ENCODE data around the gene ZBTB7C.

Gene ZBTB7C

GRCh38 chr18:48203961-48204666 lies 205.1 kb downstream of the ZBTB7C start:
- no peaks in the 10 kb centered on the region for H3K36me3 ChIP-seq (ENCODE audit: insufficient read depth, low read length)

DNA sequence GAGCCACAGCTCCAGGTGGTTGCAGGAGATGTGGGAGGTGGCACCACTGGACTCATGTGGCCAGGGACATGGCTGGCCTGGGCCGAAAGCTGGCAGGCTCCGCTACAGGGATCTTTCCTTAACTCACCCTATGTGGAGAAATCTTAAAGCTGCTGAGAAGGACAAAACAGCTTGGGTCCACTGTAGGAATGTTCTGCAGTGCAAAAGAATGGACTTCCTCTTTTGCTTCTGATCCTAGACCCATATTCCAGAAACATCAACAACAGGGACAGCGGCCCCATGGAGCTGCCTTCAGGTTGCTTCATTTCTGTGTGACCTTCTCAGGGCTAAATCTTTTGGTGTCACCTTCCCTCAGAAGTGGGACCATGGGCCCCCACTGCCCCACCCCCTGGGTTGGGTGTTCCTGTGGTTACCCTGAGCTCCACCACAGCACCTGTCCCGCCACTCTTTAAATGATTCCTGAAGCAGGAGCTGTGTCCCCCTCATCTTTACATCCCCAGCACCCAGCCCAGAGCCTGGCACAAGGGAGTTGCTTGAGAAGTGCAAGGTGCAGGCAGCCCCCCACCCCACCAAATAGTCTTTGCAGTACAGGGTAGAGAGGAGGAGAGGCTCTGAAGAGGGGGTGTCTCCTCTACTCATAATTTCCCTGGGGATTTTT lies 205.8 kb downstream of the ZBTB7C start:
- no peaks in the 10 kb centered on the region for H3K36me3 ChIP-seq (ENCODE audit: insufficient read depth, low read length)
- H3K9ac ChIP-seq (ENCODE audit: low read depth, low read length), result no peak overlapping the region
- H3K9me3 ChIP-seq (ENCODE audit: control insufficient read depth, insufficient read depth, low read length), result no peaks in the 10 kb centered on the region
- no peaks in the 10 kb centered on the region for H3K4me1 ChIP-seq (ENCODE audit: insufficient read depth, low read length)

More at GRCh38 chr18:48203961-48204666, 205.1 kb downstream of the ZBTB7C start:
- Histone ChIP-seq H3K9ac (ENCODE audit: low read depth, low read length) (no peak overlapping the region), H3K4me1 (ENCODE audit: insufficient read depth, low read length) (no peaks in the 10 kb centered on the region), H3K9me3 (ENCODE audit: control insufficient read depth, insufficient read depth, low read length) (no peaks in the 10 kb centered on the region)

GRCh38 chr18:48202350-48203260 lies 206.6 kb downstream of the ZBTB7C start:
- no peaks in the 10 kb centered on the region for H3K36me3 ChIP-seq (ENCODE audit: insufficient read depth, low read length)
- H3K9ac ChIP-seq (ENCODE audit: low read depth, low read length), result no peak overlapping the region
- no peaks in the 10 kb centered on the region for H3K4me1 ChIP-seq (ENCODE audit: insufficient read depth, low read length)
- no peaks in the 10 kb centered on the region for H3K9me3 ChIP-seq (ENCODE audit: control insufficient read depth, insufficient read depth, low read length)

- no peaks in the 10 kb centered on the region for H3K4me1 ChIP-seq (ENCODE audit: insufficient read depth, low read length)
- no peaks in the 10 kb centered on the region for H3K9me3 ChIP-seq (ENCODE audit: control insufficient read depth, insufficient read depth, low read length)
- no peak overlapping the region for H3K9ac ChIP-seq (ENCODE audit: low read depth, low read length)
- no peaks in the 10 kb centered on the region for H3K36me3 ChIP-seq (ENCODE audit: insufficient read depth, low read length)
Measured at GRCh38 chr18:48202006-48202348, 207.2 kb downstream of the ZBTB7C start.

DNA sequence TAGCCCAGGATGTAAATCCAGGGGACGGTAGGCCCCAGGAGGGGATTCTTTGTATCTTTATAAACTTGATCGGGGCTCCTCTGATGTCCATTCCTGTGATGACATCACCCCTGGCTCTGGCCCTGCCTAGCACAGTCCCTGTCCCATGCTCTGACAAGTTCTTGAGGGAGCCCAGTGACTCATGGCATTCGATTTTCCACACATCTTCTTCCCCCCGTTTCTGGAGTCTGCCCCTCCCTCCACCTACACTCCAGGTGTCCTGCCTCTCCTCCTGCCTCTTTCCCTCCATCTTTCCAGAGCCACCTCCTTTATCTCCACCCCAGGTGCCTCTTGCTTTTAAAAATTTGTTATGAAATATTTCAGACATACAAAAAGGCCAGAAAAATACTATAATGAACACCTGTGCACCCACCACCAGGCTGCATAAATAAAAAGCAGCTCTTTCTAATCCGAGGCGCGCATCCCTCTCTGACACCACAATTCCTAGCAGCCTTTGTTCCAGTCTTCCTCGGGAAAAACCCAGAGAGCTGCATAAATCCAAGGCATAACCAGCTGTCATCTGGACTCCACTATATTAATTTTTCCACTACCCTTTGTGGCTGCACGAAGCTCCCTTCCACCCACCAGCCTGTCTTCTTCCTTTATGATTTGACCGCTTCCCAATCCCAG lies 207.7 kb downstream of the ZBTB7C start:
- H3K9me3 ChIP-seq (ENCODE audit: control insufficient read depth, insufficient read depth, low read length), result no peaks in the 10 kb centered on the region
- H3K4me1 ChIP-seq (ENCODE audit: insufficient read depth, low read length), result no peaks in the 10 kb centered on the region
- H3K9ac ChIP-seq (ENCODE audit: low read depth, low read length), result no peak overlapping the region
- H3K36me3 ChIP-seq (ENCODE audit: insufficient read depth, low read length), result no peaks in the 10 kb centered on the region

- Histone ChIP-seq H3K4me1 (ENCODE audit: insufficient read depth, low read length) (no peaks in the 10 kb centered on the region), H3K9ac (ENCODE audit: low read depth, low read length) (no peak overlapping the region), H3K36me3 (ENCODE audit: insufficient read depth, low read length) (no peaks in the 10 kb centered on the region), H3K9me3 (ENCODE audit: control insufficient read depth, insufficient read depth, low read length) (no peaks in the 10 kb centered on the region)
Measured at GRCh38 chr18:48200631-48201336, 208.4 kb downstream of the ZBTB7C start.

DNA sequence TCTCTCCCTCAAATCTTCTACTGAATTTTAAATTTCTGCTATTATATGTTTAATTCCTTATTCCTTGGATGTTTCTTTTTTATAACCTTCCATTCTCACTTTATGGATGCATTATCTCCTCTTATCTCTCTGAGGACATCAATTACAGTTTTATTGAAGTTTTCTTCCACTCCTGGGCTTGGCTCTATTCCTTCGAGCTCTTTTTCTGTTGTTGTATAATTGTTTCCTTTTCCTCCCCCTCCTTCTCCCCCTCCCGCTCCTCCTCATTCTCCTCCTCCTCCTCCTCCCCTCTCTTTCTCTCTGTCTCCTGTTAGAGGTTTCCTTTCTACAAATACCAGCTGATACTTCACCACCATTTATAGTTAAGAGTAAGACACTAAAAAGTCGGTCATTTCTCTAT lies 209.8 kb downstream of the ZBTB7C start:
- Histone ChIP-seq H3K36me3 (ENCODE audit: insufficient read depth, low read length) (no peaks in the 10 kb centered on the region), H3K9me3 (ENCODE audit: control insufficient read depth, insufficient read depth, low read length) (no peaks in the 10 kb centered on the region), H3K9ac (ENCODE audit: low read depth, low read length) (no peak overlapping the region), H3K4me1 (ENCODE audit: insufficient read depth, low read length) (no peaks in the 10 kb centered on the region)

DNA sequence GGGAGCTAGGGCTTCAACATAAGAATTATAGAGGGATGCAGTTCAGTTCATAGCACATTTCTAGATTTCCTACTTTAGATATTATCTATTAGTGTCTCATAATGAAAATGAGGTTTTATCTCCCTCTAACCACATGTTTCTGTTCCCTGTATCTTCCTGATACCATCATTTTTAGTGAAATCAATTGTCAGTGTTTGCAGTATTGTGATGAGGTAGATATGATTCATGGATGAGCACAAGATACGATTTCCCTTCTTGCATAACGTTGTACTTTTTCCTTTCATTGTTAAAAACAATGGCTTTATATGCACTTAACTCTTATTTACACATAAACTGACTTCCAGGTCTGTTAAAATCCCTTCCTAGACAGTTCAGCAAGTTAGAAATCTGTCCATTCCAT lies 211.4 kb downstream of the ZBTB7C start:
- no peaks in the 10 kb centered on the region for H3K9me3 ChIP-seq (ENCODE audit: control insufficient read depth, insufficient read depth, low read length)
- H3K9ac ChIP-seq (ENCODE audit: low read depth, low read length), result no peak overlapping the region
- H3K36me3 ChIP-seq (ENCODE audit: insufficient read depth, low read length), result no peaks in the 10 kb centered on the region
- H3K4me1 ChIP-seq (ENCODE audit: insufficient read depth, low read length), result no peaks in the 10 kb centered on the region

DNA sequence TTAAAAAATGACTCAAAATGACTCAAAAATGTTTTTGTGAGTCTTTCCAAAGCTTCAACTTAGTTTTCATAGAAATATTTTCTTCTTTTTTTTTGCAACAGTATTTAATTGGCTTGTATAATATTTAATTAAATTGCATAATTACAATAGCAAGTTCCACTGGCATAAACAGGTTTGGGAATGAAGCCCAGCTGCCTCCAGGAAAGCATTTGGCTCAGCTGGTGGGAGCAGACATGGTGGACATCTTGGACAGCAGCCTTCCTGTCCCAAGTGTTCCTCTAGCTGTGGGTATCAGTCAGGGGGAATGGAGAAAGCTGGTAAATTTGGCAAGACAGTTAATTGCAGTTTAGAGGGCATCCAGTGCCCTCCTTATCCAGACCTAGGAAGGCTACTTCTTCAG lies 213.4 kb downstream of the ZBTB7C start:
- H3K36me3 ChIP-seq (ENCODE audit: insufficient read depth, low read length), result no peaks in the 10 kb centered on the region
- H3K4me1 ChIP-seq (ENCODE audit: insufficient read depth, low read length), result no peaks in the 10 kb centered on the region
- no peak overlapping the region for H3K9ac ChIP-seq (ENCODE audit: low read depth, low read length)
- H3K9me3 ChIP-seq (ENCODE audit: control insufficient read depth, insufficient read depth, low read length), result no peaks in the 10 kb centered on the region

DNA sequence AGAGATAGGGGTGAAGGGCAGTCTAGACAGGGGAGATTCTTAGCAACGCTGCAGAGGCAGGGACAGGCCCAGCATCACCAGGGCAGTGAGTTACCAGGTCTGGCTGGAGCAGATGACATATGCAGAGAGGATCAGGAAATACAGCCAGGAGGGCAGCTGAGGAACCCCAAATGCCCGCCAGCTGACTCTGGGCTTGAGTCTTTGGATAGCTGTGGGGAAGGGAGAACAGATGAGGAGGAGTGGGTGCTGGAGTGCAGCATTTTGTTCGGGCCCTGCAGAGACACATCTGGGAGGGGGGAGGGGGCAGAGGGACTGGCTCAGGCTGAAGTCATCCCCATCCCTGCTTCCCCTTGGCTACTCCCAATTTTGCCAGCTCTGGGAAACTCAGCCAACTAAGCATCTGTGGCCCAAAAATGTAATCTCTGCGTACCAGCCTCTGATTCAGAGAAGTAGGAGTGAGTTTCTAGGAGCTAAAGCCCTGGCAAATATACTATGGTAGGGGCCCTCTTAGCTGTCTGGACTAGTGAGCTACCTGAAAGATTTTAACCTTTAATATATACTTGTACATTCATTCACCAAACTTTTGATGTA lies 214.5 kb downstream of the ZBTB7C start:
- H3K9me3 ChIP-seq (ENCODE audit: control insufficient read depth, insufficient read depth, low read length), result no peaks in the 10 kb centered on the region
- no peaks in the 10 kb centered on the region for H3K4me1 ChIP-seq (ENCODE audit: insufficient read depth, low read length)
- no peak overlapping the region for H3K9ac ChIP-seq (ENCODE audit: low read depth, low read length)
- H3K36me3 ChIP-seq (ENCODE audit: insufficient read depth, low read length), result no peaks in the 10 kb centered on the region

GRCh38 chr18:48193521-48194492 lies 215.4 kb downstream of the ZBTB7C start:
- Histone ChIP-seq H3K36me3 (ENCODE audit: insufficient read depth, low read length) (no peaks in the 10 kb centered on the region), H3K9me3 (ENCODE audit: control insufficient read depth, insufficient read depth, low read length) (no peaks in the 10 kb centered on the region), H3K4me1 (ENCODE audit: insufficient read depth, low read length) (no peaks in the 10 kb centered on the region), H3K9ac (ENCODE audit: low read depth, low read length) (no peak overlapping the region)

DNA sequence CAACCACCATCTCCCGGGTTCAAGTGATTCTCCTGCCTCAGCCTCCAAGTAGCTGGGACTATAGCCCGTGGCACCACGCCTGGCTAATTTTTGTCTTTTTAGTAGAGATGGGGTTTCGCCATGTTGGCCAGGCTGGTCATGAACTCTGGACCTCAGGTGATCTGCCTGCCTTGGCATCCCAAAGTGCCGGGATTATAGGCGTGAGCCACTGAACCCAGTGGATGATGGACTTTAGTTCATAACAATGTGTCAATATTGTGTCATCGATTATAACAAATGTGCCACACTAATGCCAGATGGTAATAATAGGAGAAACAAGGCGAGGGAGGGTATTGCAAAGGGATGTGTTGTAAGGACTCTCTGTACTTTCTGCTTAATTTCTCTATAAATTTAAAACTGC lies 216.6 kb downstream of the ZBTB7C start:
- no peaks in the 10 kb centered on the region for H3K4me1 ChIP-seq (ENCODE audit: insufficient read depth, low read length)
- no peaks in the 10 kb centered on the region for H3K9me3 ChIP-seq (ENCODE audit: control insufficient read depth, insufficient read depth, low read length)
- H3K9ac ChIP-seq (ENCODE audit: low read depth, low read length), result no peak overlapping the region
- no peaks in the 10 kb centered on the region for H3K36me3 ChIP-seq (ENCODE audit: insufficient read depth, low read length)

DNA sequence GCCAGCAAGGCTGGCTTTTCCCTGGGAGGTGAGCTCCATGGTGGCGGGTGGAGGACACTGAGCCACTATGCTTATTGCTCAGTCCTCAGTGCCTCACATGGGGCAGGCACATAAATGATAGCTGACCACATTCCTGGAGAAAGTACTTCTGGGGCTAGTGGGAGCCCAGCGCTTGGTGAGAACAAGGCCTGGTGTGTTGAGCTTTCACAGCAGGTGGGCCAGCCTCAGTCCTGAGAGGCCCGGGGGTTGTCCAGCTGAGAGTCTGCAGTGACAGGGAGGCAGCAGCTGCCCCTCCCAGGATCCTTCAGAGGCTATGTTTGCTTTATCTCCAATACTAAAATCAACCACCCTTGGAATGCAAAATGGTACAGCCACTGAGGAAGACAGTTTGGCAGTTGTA lies 217.7 kb downstream of the ZBTB7C start:
- no peaks in the 10 kb centered on the region for H3K4me1 ChIP-seq (ENCODE audit: insufficient read depth, low read length)
- H3K36me3 ChIP-seq (ENCODE audit: insufficient read depth, low read length), result no peaks in the 10 kb centered on the region

More for the DNA sequence above, 217.7 kb downstream of the ZBTB7C start:
- Histone ChIP-seq H3K9ac (ENCODE audit: low read depth, low read length) (no peak overlapping the region), H3K9me3 (ENCODE audit: control insufficient read depth, insufficient read depth, low read length) (no peaks in the 10 kb centered on the region)

Measured in ES-I3 (cell line).